Testis (tissue), 5 donors: Measurements from ENCODE around the gene L2HGDH. TPM values are rescaled to one million over a fixed set of nuclear protein-coding genes. Genes with fewer than 3 reads are reported as not detected.

Experiments
- DNase-seq: peaks from one replicate; pipeline ENCODE4 v3.0.0-alpha.2; 2019
- H3K27ac ChIP-seq, 2 donors: fragments of 200-600 bp; sonication (generic); one replicate each; pipeline ENCODE4 v1.5.1; 2019
- H3K27me3 ChIP-seq: fragments of 200-600 bp; sonication (generic); one replicate; pipeline ENCODE4 v1.5.1; 2019
- H3K36me3 ChIP-seq: fragments of 200-600 bp; sonication (generic); one replicate; pipeline ENCODE4 v1.5.1; 2017; ENCODE audit warnings: low read depth; ENCODE audit errors: missing control alignments
- H3K4me1 ChIP-seq: fragments of 200-600 bp; sonication (generic); one replicate; pipeline ENCODE4 v1.5.1; 2019
- H3K4me3 ChIP-seq, 2 donors: fragments of 200-600 bp; sonication (generic); one replicate each; pipeline ENCODE4 v1.5.1; 2017 to 2019
- H3K9me3 ChIP-seq: fragments of 200-600 bp; sonication (generic); one replicate; pipeline ENCODE4 v1.5.1; 2017
- CTCF ChIP-seq, 3 experiments: fragments of 450-650 bp in 2 of 3; fragments of 200-600 bp in 1 of 3; sonication (generic) in 1 of 3; IDR thresholded peaks; one replicate each; pipeline ENCODE4 v1.5.1; 2016 to 2019; ENCODE audit warnings: antibody characterized with exemption in 3 of 3, mild to moderate bottlenecking in 2 of 3, moderate library complexity in 1 of 3
- POLR2A ChIP-seq: fragments of 450-650 bp; IDR thresholded peaks from one replicate; pipeline ENCODE4 v1.6.1; 2017; ENCODE audit warnings: antibody characterized with exemption, mild to moderate bottlenecking, moderate library complexity
- WGBS, 2 donors: methylation state at CpG; one replicate each; pipeline ENCODE4 v1.1.5; 2018; 5-methylcytosine and 5-hydroxymethylcytosine counted together
- intact Hi-C: fragments of 100-400 bp; cut with DNase I; formaldehyde crosslinking; loops from one replicate; pipeline ENCODE4 v1.15.1; 2023; ENCODE audit warnings: low total_unique reads
- long read RNA-seq, 2 donors: transcript quantifications; one replicate each; lab custom pipeline, GENCODE V29; 2026
- polyA plus RNA-seq: library from polyadenylated mRNA; stranded (reverse); fragments of 350-450 nt; fragmentation: Illumina TruSeq; extraction: RNeasy Lipid Tissue Mini Kit (QIAGEN cat#74804); gene quantifications from one replicate; pipeline ENCODE4 v1.2.3, GENCODE V29; 2014; ENCODE audit warnings: low read depth, low replicate concordance; ENCODE audit not compliant: insufficient read depth
- total RNA-seq, 2 donors: library from RNA; depleted of rRNA; stranded (reverse); fragments of >200 nt; gene quantifications; one replicate each; pipeline ENCODE4 v1.2.3, GENCODE V29; 2016

L2HGDH gene
- total RNA-seq = 1 to 10 TPM; 7.9 to 8.9 TPM
- polyA plus RNA-seq = 8.5 TPM
- long read RNA-seq, donor 1, partial matches to known transcripts = 18 of 19 reads
- long read RNA-seq, donor 1, other reads (novel, unspliced or antisense) = 0 of 19 reads
- long read RNA-seq, donor 2 = 0 reads

- intact Hi-C loops = loop anchor here (10.0 kb wide), 1 partner anchor 223 kb away; the partner anchor contains the start of gene MAP4K5
- 0% methylated on average over 16 to 83 of the region's 83 CpGs for WGBS, 2 donors
- H3K4me3 ChIP-seq = peak within 1 kb of the TSS; percentile 75 to 85
- TF ChIP-seq POLR2A = peak; percentile 2
- TF ChIP-seq CTCF (IDR thresholded peaks at IDR 0.05) = no peak
- H3K36me3 ChIP-seq = no peaks in the 10 kb centered on the region
- peak; percentile 95 for DNase-seq
- peak within 1 kb of the TSS; percentile 94 for H3K27ac ChIP-seq
- H3K4me1 ChIP-seq = peaks cover 7% of the 10 kb centered on the region
- no peaks in the 10 kb centered on the region for H3K27me3 ChIP-seq
- H3K9me3 ChIP-seq = no peaks in the 10 kb centered on the region
Observed at GRCh38 chr14:50311972-50312733, at the start of gene L2HGDH, which contains the start of gene DMAC2L. Gene L2HGDH, minus strand, starts transcription at chr14:50312229. Its CDS starts 79 bp downstream, at chr14:50312150. Gene DMAC2L, plus strand, starts transcription at chr14:50312324. Its CDS starts 9,164 bp downstream, at chr14:50321488.

- intact Hi-C loops = no loop called here
- DNase-seq = no peak
- Histone ChIP-seq H3K9me3 (no peaks in the 10 kb centered on the region), H3K27me3 (no peaks in the 10 kb centered on the region), H3K4me3 (no peak overlapping the region), H3K27ac (no peak overlapping the region), H3K36me3 (no peaks in the 10 kb centered on the region), H3K4me1 (no peaks in the 10 kb centered on the region)
- 83 to 89% methylated on average over 2 of the region's 2 CpGs for WGBS, 2 donors
- TF ChIP-seq POLR2A (no peak), CTCF (IDR thresholded peaks at IDR 0.05) (no peak)
Observed at GRCh38 chr14:50360851-50361250, 48.8 kb upstream of the L2HGDH start.

GRCh38 chr14:50360093-50360492 is 48.1 kb upstream of the L2HGDH start:
- no peak overlapping the region for H3K27ac ChIP-seq
- WGBS, 2 donors = 93 to 94% methylated on average over 3 of the region's 3 CpGs
- no peaks in the 10 kb centered on the region for H3K9me3 ChIP-seq
- intact Hi-C loops = no loop called here
- no peaks in the 10 kb centered on the region for H3K36me3 ChIP-seq
- H3K4me1 ChIP-seq = no peaks in the 10 kb centered on the region
- no peak for DNase-seq
- no peak overlapping the region for H3K4me3 ChIP-seq
- H3K27me3 ChIP-seq = no peaks in the 10 kb centered on the region
- TF ChIP-seq CTCF (IDR thresholded peaks at IDR 0.05) (no peak), POLR2A (no peak)

- Histone ChIP-seq H3K4me3 (no peak overlapping the region), H3K4me1 (no peaks in the 10 kb centered on the region), H3K9me3 (no peaks in the 10 kb centered on the region), H3K36me3 (no peaks in the 10 kb centered on the region), H3K27ac (no peak overlapping the region), H3K27me3 (no peaks in the 10 kb centered on the region)
- intact Hi-C loops = no loop called here
- 89 to 90% methylated on average over 5 of the region's 5 CpGs for WGBS, 2 donors
- no peak for DNase-seq
- no peak for TF ChIP-seq POLR2A
- no peak for TF ChIP-seq CTCF (IDR thresholded peaks at IDR 0.05)
Observed at GRCh38 chr14:50359631-50360030, 47.6 kb upstream of the L2HGDH start.
